HCT116 (cell line): Measurements from ENCODE around the gene LETMD1. TPM values are rescaled to one million over a fixed set of nuclear protein-coding genes. Genes with fewer than 3 reads are reported as not detected.

Experiments
- ATAC-seq: fragments of 200-7000 bp; cut with Tn5 transposase; 2 replicates; pipeline ENCODE4 v1.9.1; 2020; ENCODE audit warnings: mild to moderate bottlenecking, moderate library complexity
- BruUV-seq: library from RNA; stranded (reverse); fragments of 400-500 nt; replicated peaks from 2 replicates; lab custom pipeline; 2021; lab: Mats Ljungman, UMichigan
- CTCF ChIA-PET: fragments of 300-600 bp; sonication (Branson Sonifier 250); formaldehyde crosslinking; loops from one replicate; lab custom pipeline; 2021; ENCODE audit warnings: antibody characterized with exemption; lab: Charles Lee
- POLR2A ChIA-PET: fragments of 300-600, 350-600 bp; sonication (Branson Sonifier 250); formaldehyde crosslinking; loops from one replicate; lab custom pipeline; 2021; ENCODE audit warnings: antibody characterized with exemption; lab: Charles Lee
- RAD21 ChIA-PET, 2 experiments: fragments of 300-600 bp; sonication (Branson Sonifier 250); formaldehyde crosslinking; loops; one replicate each; lab custom pipeline; 2023; ENCODE audit warnings: low total read pairs in 2 of 2; ENCODE audit not compliant: uncharacterized antibody in 2 of 2, unreplicated experiment in 2 of 2, low non-redundant PET in 1 of 2; lab: Charles Lee
- DNase-seq: peaks from one replicate; pipeline ENCODE4 v3.0.0-alpha.2; 2010; ENCODE audit warnings: low read depth, low spot score
- H2AFZ ChIP-seq: fragments of 200-600 bp; shearing (Covaris generic), sonication (generic); 2 replicates; pipeline ENCODE4 v1.6.1; 2017; ENCODE audit warnings: low read depth, mixed run types, mixed read lengths, antibody characterized with exemption, low read length; ENCODE audit not compliant: poor library complexity, severe bottlenecking
- H3K27ac ChIP-seq: 2 replicates; pipeline ENCODE4 v1.5.1; 2012; ENCODE audit warnings: low read depth, low read length
- H3K27me3 ChIP-seq: fragments of 200-600 bp; sonication (generic); 2 replicates; pipeline ENCODE4 v1.6.1; 2016; ENCODE audit warnings: mixed run types, low read length, mixed read lengths; ENCODE audit not compliant: insufficient read depth
- H3K36me3 ChIP-seq, 2 experiments: fragments of 200-500 bp in 1 of 2; fragments of 200-600 bp in 1 of 2; sonication (Bioruptor generic) in 1 of 2; sonication (generic) in 1 of 2; 2 replicates each; pipeline versions ENCODE4 v1.5.1 to v1.6.1; 2014 to 2016; ENCODE audit warnings: low read length in 2 of 2, inconsistent platforms in 1 of 2, mixed read lengths in 1 of 2, mixed run types in 1 of 2; ENCODE audit not compliant: insufficient read depth in 2 of 2, control insufficient read depth in 1 of 2
- H3K4me1 ChIP-seq, 2 experiments: fragments of 200-600 bp in 1 of 2; sonication (generic) in 1 of 2; 2 replicates each; pipeline versions ENCODE4 v1.5.1 to v1.6.1; 2012 to 2017; ENCODE audit warnings: low read length in 2 of 2, inconsistent platforms in 1 of 2, mild to moderate bottlenecking in 1 of 2, mixed read lengths in 1 of 2, mixed run types in 1 of 2, moderate library complexity in 1 of 2; ENCODE audit not compliant: insufficient read depth in 2 of 2, control insufficient read depth in 1 of 2
- H3K4me2 ChIP-seq: fragments of 200-600 bp; sonication (generic); 2 replicates; pipeline ENCODE4 v1.6.1; 2017; ENCODE audit warnings: mixed run types, low read length, mixed read lengths
- H3K4me3 ChIP-seq, 2 experiments: fragments of 200-600 bp in 1 of 2; sonication (generic) in 1 of 2; replicated peaks in 1 of 2; 2 replicates each; pipeline ENCODE4 v1.5.1; 2011 to 2016; ENCODE audit warnings: low read length in 2 of 2, control low read depth in 1 of 2, low read depth in 1 of 2, mild to moderate bottlenecking in 1 of 2, mixed read lengths in 1 of 2, mixed run types in 1 of 2
- H3K79me2 ChIP-seq: fragments of 200-600 bp; sonication (generic); 2 replicates; pipeline ENCODE4 v1.6.1; 2017; ENCODE audit warnings: mild to moderate bottlenecking, mixed run types, low read length, moderate library complexity, mixed read lengths; ENCODE audit not compliant: insufficient read depth
- H3K9ac ChIP-seq: fragments of 200-600 bp; sonication (generic); 2 replicates; pipeline ENCODE4 v1.6.1; 2016; ENCODE audit warnings: low read length, mixed read lengths
- H3K9me2 ChIP-seq: fragments of 200-600 bp; sonication (generic), shearing (Covaris generic); 2 replicates; pipeline ENCODE4 v1.6.1; 2017; ENCODE audit warnings: mixed run types, mild to moderate bottlenecking, moderate library complexity; ENCODE audit not compliant: insufficient read depth
- H3K9me3 ChIP-seq, 2 experiments: fragments of 200-500 bp in 1 of 2; fragments of 200-600 bp in 1 of 2; sonication (Bioruptor generic) in 1 of 2; sonication (generic) in 1 of 2; 2 replicates each; pipeline ENCODE4 v1.6.1; 2014 to 2017; ENCODE audit warnings: low read length in 2 of 2, mixed read lengths in 2 of 2, inconsistent platforms in 1 of 2, low read depth in 1 of 2, mild to moderate bottlenecking in 1 of 2, mixed run types in 1 of 2, moderate library complexity in 1 of 2; ENCODE audit not compliant: control insufficient read depth in 1 of 2, insufficient read depth in 1 of 2
- H4K20me1 ChIP-seq: fragments of 200-600 bp; sonication (generic), shearing (Covaris generic); 2 replicates; pipeline ENCODE4 v1.6.1; 2017; ENCODE audit warnings: mixed run types, mild to moderate bottlenecking, moderate library complexity; ENCODE audit not compliant: insufficient read depth
- CEBPB ChIP-seq: IDR thresholded peaks from 2 replicates; pipeline ENCODE4 v1.6.1; 2012; ENCODE audit warnings: low read depth
- ELF1 ChIP-seq: IDR thresholded peaks from 2 replicates; pipeline ENCODE4 v1.6.1; 2012; ENCODE audit warnings: low read depth, borderline replicate concordance
- EZH2 ChIP-seq: fragments of 200-600 bp; sonication (generic); IDR thresholded peaks from 2 replicates; pipeline ENCODE4 v1.6.1; 2017; ENCODE audit warnings: antibody characterized with exemption, mixed run types
- FOSL1 ChIP-seq: IDR thresholded peaks from 2 replicates; pipeline ENCODE4 v1.6.1; 2012; ENCODE audit warnings: low read depth
- REST ChIP-seq: IDR thresholded peaks from 2 replicates; pipeline ENCODE4 v1.6.1; 2012; ENCODE audit warnings: low read depth
- SIN3A ChIP-seq: IDR thresholded peaks from 2 replicates; pipeline ENCODE4 v1.6.1; 2012; ENCODE audit warnings: low read depth
- SP1 ChIP-seq: IDR thresholded peaks from 2 replicates; pipeline ENCODE4 v1.6.1; 2012; ENCODE audit warnings: low read depth
- TCF7L2 ChIP-seq: IDR thresholded peaks from 2 replicates; pipeline ENCODE4 v1.7.0; 2011; ENCODE audit warnings: borderline replicate concordance, inconsistent platforms; ENCODE audit not compliant: insufficient read depth, insufficient read length; ENCODE audit errors: extremely low read depth
- intact Hi-C: fragments of 100-400 bp; cut with micrococcal nuclease; formaldehyde crosslinking; loops from 2 replicates; pipeline ENCODE4 v1.10.0; 2022
- total RNA-seq: library from RNA; stranded (reverse); gene quantifications from one replicate; pipeline ENCODE4 v1.2.1, GENCODE V29; 2021; ENCODE audit not compliant: unreplicated experiment

The LETMD1 gene
- total RNA-seq, 1 experiment from 2014 or later, result 70.8 TPM

- intact Hi-C loops, result no loop called here
- no peak overlapping the region for H3K9ac ChIP-seq
- TF ChIP-seq SP1 (no peak), TCF7L2 (no peak), SIN3A (no peak), EZH2 (no peak), ELF1 (no peak), CEBPB (no peak), FOSL1 (no peak), REST (no peak)
- TF ChIP-seq, all 23 proteins: peak for 0
- ChIA-PET RAD21 (no interaction called here), CTCF (no interaction called here), POLR2A (no interaction called here)
- H3K4me3 ChIP-seq, result no peak overlapping the region
- no peaks in the 10 kb centered on the region for H4K20me1 ChIP-seq
- H3K27ac ChIP-seq, result no peak overlapping the region
- H3K9me2 ChIP-seq, result no peaks in the 10 kb centered on the region
- no peaks in the 10 kb centered on the region for H3K27me3 ChIP-seq
- ATAC-seq (no peak), DNase-seq (no peak)
- H3K9me3 ChIP-seq, result no peaks in the 10 kb centered on the region
- no peaks in the 10 kb centered on the region for H3K4me1 ChIP-seq
- no peak overlapping the region for H2AFZ ChIP-seq
- no peaks in the 10 kb centered on the region for H3K79me2 ChIP-seq
- no TSS peak for BruUV-seq
- no peak overlapping the region for H3K4me2 ChIP-seq
- H3K36me3 ChIP-seq, result peaks cover 41 to 50% of the 10 kb centered on the region in 2 experiments; a peak in 3 of 4 replicates
Observed at GRCh38 chr12:51098611-51099010, 50.5 kb downstream of the LETMD1 start.
